Measurements from ENCODE around the gene CDKN1A. TPM values are rescaled to one million over a fixed set of nuclear protein-coding genes. Genes with fewer than 3 reads are reported as not detected.
"Not testable (repeated sequence)": the region's sequence is repeated elsewhere in the genome, so short reads cannot be mapped to it uniquely, and the experiment has no call there.

Gene CDKN1A
- total RNA-seq, 1 donor = 228 TPM

DNA sequence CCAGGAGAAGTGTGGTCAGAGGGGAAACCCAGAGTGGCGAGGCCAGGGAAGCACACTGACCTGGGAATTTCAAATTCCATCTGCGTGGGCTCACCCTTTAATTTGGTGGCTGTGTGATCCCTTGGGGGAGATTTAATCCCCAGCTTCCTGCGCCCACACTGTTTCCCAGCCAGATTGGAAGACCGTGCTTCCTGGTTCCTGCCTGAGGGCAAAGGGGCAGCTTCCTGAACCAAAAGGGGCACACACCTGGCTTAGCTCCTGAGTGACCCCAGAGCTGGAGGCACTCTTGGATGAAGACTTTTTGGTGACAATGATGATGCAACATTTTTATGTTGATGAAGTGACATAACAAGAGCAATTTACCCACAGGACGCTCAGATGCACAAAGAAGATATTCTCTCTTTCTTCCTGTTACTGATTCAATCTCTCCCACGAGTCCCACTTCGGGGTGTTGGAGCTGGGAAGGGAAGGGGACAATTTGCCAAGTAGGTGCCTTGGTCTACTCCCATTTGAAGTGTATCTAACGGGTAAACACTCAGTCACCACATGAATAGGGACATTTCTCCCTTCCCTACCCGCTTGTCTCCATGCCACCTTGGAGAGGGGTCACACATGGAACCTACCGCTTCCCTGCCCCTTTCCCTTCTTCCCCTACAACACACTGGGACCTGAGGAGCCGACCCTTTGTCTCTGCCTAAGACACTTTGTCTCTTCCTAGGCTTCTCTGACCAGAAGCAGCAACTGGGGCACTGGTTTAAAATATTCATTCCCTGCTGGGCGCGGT, 28.6 kb upstream of the CDKN1A start:
- H3K9me3 ChIP-seq (ENCODE audit: low read depth, low read length) = no peaks in the 10 kb centered on the region
- no peaks in the 10 kb centered on the region for H3K27me3 ChIP-seq (ENCODE audit: insufficient read depth, low read length)
- peaks cover 37% of the 10 kb centered on the region for H3K4me1 ChIP-seq (ENCODE audit: insufficient read depth, low read length)
- no peak overlapping the region for H3K4me3 ChIP-seq (ENCODE audit: low read length)

DNA sequence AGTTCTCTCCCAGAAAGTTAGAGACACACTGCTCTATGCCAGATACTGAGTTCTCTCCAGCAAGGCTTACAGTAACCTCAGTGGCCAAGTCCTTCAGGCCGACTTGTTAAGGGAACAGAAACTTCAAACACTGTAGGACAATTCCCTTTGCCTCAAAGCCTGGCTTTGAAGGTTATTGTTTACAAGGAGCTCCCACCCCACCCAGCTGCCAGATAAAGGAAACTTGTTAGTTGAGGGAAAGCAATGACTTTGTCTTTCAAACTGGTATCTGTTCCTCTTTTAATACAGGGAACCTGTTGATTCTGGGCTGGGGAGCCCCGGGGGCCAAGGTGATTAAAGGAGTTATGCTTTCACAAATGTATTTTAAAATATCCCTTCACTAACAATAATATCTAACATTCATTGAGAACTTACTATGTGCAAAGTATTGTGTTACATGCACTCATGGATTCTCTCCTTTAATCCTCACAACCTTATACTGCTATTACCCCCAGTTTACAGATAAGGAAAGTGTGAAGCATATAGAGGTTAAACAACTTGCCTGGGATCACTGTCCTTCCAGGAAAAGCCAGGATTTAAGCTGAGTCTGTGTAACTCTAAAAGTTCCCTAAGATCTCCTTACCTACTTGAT, 27.6 kb upstream of the CDKN1A start:
- Histone ChIP-seq H3K4me3 (ENCODE audit: low read length) (no peak overlapping the region), H3K27me3 (ENCODE audit: insufficient read depth, low read length) (no peaks in the 10 kb centered on the region), H3K4me1 (ENCODE audit: insufficient read depth, low read length) (peaks cover 28% of the 10 kb centered on the region), H3K9me3 (ENCODE audit: low read depth, low read length) (no peaks in the 10 kb centered on the region)

- Histone ChIP-seq H3K27me3 (ENCODE audit: insufficient read depth, low read length) (no peaks in the 10 kb centered on the region), H3K4me1 (ENCODE audit: insufficient read depth, low read length) (peaks cover 28% of the 10 kb centered on the region), H3K4me3 (ENCODE audit: low read length) (no peak overlapping the region), H3K9me3 (ENCODE audit: low read depth, low read length) (no peaks in the 10 kb centered on the region)
These were observed 26.7 kb upstream of the CDKN1A start for GRCh38 chr6:36651659-36652379.

DNA sequence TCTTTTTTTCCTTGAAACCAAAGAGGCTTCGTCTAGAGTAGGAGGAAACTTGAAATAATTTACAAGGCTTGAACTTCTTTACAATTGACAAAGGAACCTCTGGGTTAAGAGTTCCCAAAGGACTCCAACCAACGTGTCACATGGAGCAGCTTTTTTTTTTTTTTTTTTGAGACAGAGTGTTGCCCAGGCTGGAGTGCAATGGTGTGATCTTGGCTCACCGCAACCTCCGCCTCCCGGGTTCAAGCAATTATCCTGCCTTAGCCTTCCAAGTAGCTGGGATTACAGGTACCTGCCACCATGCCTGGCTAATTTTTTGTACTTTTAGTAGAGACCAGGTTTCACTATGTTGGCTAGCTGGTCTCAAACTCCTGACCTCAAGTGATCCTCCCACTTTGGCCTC, 24.0 kb upstream of the CDKN1A start:
- H3K9me3 ChIP-seq (ENCODE audit: low read depth, low read length); H3K27me3 ChIP-seq (ENCODE audit: insufficient read depth, low read length); H3K4me3 ChIP-seq (ENCODE audit: low read length): not testable (repeated sequence)
- H3K4me1 ChIP-seq (ENCODE audit: insufficient read depth, low read length) = peaks cover 28% of the 10 kb centered on the region

- Histone ChIP-seq H3K4me3 (ENCODE audit: low read length) (no peak overlapping the region), H3K4me1 (ENCODE audit: insufficient read depth, low read length) (peaks cover 21% of the 10 kb centered on the region), H3K27me3 (ENCODE audit: insufficient read depth, low read length) (peaks cover 15% of the 10 kb centered on the region), H3K9me3 (ENCODE audit: low read depth, low read length) (no peaks in the 10 kb centered on the region)
These were observed 23.3 kb upstream of the CDKN1A start for GRCh38 chr6:36655085-36655724.

- Histone ChIP-seq H3K4me3 (ENCODE audit: low read length) (no peak overlapping the region), H3K9me3 (ENCODE audit: low read depth, low read length) (no peaks in the 10 kb centered on the region), H3K4me1 (ENCODE audit: insufficient read depth, low read length) (peaks cover 17% of the 10 kb centered on the region), H3K27me3 (ENCODE audit: insufficient read depth, low read length) (peaks cover 26% of the 10 kb centered on the region)
These were observed 22.1 kb upstream of the CDKN1A start for GRCh38 chr6:36656441-36656840.

- Histone ChIP-seq H3K4me1 (ENCODE audit: insufficient read depth, low read length) (peaks cover 9% of the 10 kb centered on the region), H3K4me3 (ENCODE audit: low read length) (no peak overlapping the region), H3K27me3 (ENCODE audit: insufficient read depth, low read length) (peaks cover 30% of the 10 kb centered on the region), H3K9me3 (ENCODE audit: low read depth, low read length) (no peaks in the 10 kb centered on the region)
These were observed 21.2 kb upstream of the CDKN1A start for GRCh38 chr6:36657271-36657670.

DNA sequence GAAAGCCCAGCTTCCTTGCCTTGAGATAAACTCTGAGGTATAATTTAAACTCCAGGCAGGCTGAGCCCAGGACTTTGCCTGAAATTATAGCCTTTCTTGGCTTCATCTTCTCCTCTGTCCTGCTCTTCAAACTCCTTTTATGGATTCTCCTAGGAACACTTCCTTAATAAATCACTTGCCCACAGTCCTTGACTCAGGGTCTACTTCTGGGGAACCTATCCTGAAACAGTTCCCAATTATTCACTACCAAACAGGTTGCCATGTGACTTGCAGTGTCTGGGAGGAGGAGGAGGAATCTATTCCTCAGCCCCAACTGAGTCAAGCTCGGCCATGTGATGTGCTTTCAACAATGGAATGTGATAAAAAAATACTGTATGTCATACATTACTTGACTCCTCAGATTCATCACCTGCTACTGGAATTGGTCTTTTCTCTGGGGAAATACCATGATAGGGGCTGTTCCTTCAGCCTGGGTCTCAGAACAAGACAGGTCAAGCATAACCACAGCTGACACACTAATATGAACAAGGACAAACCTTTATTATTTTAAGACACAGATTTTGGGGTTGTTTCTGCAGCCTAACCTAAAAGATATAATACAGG, 20.5 kb upstream of the CDKN1A start:
- Histone ChIP-seq H3K4me1 (ENCODE audit: insufficient read depth, low read length) (peaks cover 16% of the 10 kb centered on the region), H3K27me3 (ENCODE audit: insufficient read depth, low read length) (peaks cover 30% of the 10 kb centered on the region), H3K9me3 (ENCODE audit: low read depth, low read length) (no peaks in the 10 kb centered on the region), H3K4me3 (ENCODE audit: low read length) (no peak overlapping the region)

- Histone ChIP-seq H3K4me3 (ENCODE audit: low read length) (no peak overlapping the region), H3K27me3 (ENCODE audit: insufficient read depth, low read length) (peaks cover 30% of the 10 kb centered on the region), H3K9me3 (ENCODE audit: low read depth, low read length) (no peaks in the 10 kb centered on the region), H3K4me1 (ENCODE audit: insufficient read depth, low read length) (peaks cover 24% of the 10 kb centered on the region)
These were observed 19.2 kb upstream of the CDKN1A start for GRCh38 chr6:36659271-36659670.

- H3K4me3 ChIP-seq (ENCODE audit: low read length) = no peak overlapping the region
These were observed 17.6 kb upstream of the CDKN1A start for GRCh38 chr6:36660771-36661471.

DNA sequence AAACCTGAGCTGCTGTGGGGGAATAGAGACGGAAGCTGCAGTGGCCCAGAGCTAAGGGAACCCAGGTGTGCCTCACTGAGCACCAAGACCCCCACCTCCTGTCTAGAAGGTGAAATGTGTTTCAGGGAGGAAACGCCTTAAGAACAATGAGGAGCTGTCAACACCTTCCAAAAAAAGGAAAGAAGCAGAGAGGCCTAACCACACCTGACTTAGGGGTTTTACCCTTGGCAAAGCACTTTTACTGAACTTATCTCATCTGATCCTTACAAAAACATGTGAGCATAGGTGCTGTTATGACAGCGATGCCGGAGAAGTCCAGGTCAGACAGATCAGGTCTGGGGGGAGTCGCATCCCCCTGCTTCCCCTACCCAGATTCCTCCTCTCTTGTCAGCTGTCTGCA, 16.1 kb upstream of the CDKN1A start:
- no peak overlapping the region for H3K4me3 ChIP-seq (ENCODE audit: low read length)
- H3K27me3 ChIP-seq (ENCODE audit: insufficient read depth, low read length) = peaks cover 30% of the 10 kb centered on the region
- no peaks in the 10 kb centered on the region for H3K9me3 ChIP-seq (ENCODE audit: low read depth, low read length)
- peaks cover 36% of the 10 kb centered on the region for H3K4me1 ChIP-seq (ENCODE audit: insufficient read depth, low read length)

More at GRCh38 chr6:36660771-36661471, 17.6 kb upstream of the CDKN1A start:
- H3K9me3 ChIP-seq (ENCODE audit: low read depth, low read length) = no peaks in the 10 kb centered on the region
- peaks cover 30% of the 10 kb centered on the region for H3K27me3 ChIP-seq (ENCODE audit: insufficient read depth, low read length)
- H3K4me1 ChIP-seq (ENCODE audit: insufficient read depth, low read length) = peaks cover 24% of the 10 kb centered on the region

DNA sequence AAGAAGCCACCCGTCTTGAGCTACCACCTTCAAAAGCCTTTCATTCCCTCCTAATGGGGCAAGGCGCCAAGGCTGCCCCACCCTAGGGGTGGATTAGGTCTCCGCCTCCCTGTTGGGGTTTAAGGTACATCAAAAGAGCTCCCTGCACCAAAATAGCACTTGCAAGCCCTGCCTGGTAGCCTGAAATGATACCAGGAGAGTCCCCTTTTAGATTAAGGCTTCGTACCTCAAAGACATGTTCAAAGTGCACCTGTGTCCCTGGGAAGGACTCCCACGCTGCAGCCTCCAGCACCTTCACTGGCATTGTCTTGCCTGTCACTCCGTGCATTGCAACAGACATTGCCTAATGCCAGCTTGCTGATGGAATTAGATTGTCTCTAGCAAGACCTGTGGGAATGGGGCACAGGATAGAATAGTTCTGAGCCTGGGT, 15.7 kb upstream of the CDKN1A start:
- peaks cover 38% of the 10 kb centered on the region for H3K4me1 ChIP-seq (ENCODE audit: insufficient read depth, low read length)

GRCh38 chr6:36663504-36664446, 14.7 kb upstream of the CDKN1A start:
- H3K27me3 ChIP-seq (ENCODE audit: insufficient read depth, low read length) = peaks cover 29% of the 10 kb centered on the region
- H3K9me3 ChIP-seq (ENCODE audit: low read depth, low read length) = no peaks in the 10 kb centered on the region
- no peak overlapping the region for H3K4me3 ChIP-seq (ENCODE audit: low read length)
- H3K4me1 ChIP-seq (ENCODE audit: insufficient read depth, low read length) = peaks cover 38% of the 10 kb centered on the region

More for the DNA sequence above, 15.7 kb upstream of the CDKN1A start:
- Histone ChIP-seq H3K27me3 (ENCODE audit: insufficient read depth, low read length) (peaks cover 30% of the 10 kb centered on the region), H3K4me3 (ENCODE audit: low read length) (no peak overlapping the region), H3K9me3 (ENCODE audit: low read depth, low read length) (no peaks in the 10 kb centered on the region)
